GM18526 (cell line): Measurements from ENCODE around the gene NPB.

Experiments used
- POLR2A ChIP-seq: IDR thresholded peaks from 3 replicates; pipeline ENCODE4 v1.6.1; 2011; ENCODE audit not compliant: insufficient read length; ENCODE audit errors: extremely low read depth

Gene NPB

GRCh38 chr17:81947189-81947588 lies 45.2 kb downstream of the NPB start, which contains the start of gene MYADML2:
Gene MYADML2 (minus strand): TSS chr17:81947233. CDS start chr17:81941741, 5,492 bp downstream.
- no peak for TF ChIP-seq POLR2A

GRCh38 chr17:81948635-81949378 lies 46.8 kb downstream of the NPB start:
- TF ChIP-seq POLR2A = no peak

GRCh38 chr17:81950501-81950900 lies 48.5 kb downstream of the NPB start:
- no peak for TF ChIP-seq POLR2A

GRCh38 chr17:81951785-81952684 lies 50.0 kb downstream of the NPB start:
- no peak for TF ChIP-seq POLR2A
